GM10847 (cell line): ENCODE measurements around the gene NUDT1.

Source experiments
- POLR2A ChIP-seq: IDR thresholded peaks from 2 replicates; pipeline ENCODE4 v1.6.1; 2011; ENCODE audit not compliant: insufficient read length; ENCODE audit errors: extremely low read depth

The NUDT1 gene

DNA sequence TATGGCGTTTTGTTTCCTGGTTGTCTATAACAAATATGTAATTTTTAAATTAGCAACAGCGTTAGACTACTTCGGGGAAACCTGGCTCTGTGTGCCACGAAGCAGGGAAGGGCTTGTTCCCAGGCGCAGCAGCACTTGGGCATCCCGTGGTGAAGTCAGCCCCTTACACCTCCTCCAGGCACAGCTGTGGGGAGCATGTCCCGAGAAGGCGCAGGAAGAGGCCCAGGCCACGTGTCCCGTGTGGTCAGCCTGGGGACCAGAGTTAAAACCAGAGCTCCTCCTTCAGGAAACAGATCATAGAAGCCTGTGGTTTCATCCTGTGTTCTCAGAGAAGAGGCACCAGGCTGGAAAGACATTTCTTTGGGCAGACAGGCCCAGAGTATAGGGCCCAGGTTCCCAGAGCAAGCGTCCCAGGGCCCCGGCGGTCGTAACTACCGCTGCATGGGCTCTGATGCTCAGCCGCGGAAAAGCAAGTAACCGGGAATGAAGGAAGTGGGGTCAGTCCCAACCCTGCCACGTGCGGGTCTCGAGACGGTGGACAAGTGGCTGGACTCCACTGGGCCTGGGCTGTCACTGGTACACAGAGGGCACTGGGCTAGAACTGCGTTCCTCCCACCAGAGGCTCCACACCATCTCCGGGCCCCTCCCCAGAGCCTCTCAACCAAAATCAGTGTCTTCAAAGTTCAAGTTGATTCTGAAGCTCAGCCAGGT lies 7.1 kb downstream of the NUDT1 start:
- TF ChIP-seq POLR2A: no peak

GRCh38 chr7:2249744-2250323 lies 7.8 kb downstream of the NUDT1 start:
- no peak for TF ChIP-seq POLR2A

DNA sequence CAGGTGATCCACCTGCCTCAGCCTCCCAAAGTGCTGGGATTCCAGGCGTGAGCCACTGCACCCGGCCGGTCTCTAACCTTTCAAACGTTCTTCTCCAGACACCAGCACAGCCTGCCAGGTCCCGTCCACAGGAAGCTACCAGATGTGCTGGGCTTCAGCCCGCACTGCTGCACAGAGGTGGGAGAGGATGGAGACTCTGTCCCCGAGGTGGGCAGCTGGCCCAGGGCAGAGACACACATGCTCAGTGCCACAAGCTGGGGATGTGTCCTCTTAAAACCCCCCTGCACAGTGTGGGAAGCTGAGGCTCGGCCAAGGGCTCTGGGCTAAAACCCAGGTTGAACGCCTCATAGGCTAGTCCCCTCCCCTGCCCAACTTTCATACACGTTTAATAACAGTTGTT lies 9.4 kb downstream of the NUDT1 start:
- no peak for TF ChIP-seq POLR2A

GRCh38 chr7:2251841-2252771 lies 10.1 kb downstream of the NUDT1 start:
- TF ChIP-seq POLR2A: no peak

- TF ChIP-seq POLR2A: no peak
Observed at GRCh38 chr7:2253021-2253420, 11.0 kb downstream of the NUDT1 start.

DNA sequence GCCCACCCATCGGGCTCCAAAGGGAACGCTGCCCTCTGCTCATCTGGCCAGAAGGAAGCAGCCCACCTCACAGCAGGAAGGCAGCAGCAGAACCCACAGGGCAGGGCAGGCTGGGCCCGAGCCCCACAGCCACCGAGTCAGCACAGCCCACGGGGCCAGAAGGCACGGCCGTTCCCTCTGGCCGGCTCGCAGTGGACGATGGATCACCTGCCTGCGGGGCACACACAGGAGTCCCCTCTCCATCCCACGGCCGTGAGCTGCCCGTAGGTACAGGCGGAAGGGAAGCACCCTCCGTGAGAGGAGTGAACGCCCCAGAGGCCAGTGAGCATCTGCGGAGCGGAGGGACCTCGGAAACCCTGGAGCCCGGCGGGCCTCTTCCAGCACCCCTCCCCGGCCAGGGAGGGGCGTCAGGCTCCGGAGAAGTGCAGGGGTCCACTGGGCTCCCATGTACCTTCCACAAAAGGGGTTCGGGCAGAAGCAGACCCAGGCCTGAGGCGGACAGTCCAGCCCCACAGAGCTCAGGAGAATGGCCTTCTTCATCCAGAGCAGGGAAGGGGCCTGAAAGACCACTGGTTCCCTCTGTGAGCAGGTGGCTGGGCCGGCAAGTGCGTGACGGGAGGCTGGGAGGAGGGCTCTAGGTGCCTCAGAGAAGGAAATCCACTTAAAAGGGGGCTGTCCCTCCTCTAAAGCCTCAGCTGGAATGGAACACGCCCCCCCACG lies 11.7 kb downstream of the NUDT1 start:
- no peak for TF ChIP-seq POLR2A

DNA sequence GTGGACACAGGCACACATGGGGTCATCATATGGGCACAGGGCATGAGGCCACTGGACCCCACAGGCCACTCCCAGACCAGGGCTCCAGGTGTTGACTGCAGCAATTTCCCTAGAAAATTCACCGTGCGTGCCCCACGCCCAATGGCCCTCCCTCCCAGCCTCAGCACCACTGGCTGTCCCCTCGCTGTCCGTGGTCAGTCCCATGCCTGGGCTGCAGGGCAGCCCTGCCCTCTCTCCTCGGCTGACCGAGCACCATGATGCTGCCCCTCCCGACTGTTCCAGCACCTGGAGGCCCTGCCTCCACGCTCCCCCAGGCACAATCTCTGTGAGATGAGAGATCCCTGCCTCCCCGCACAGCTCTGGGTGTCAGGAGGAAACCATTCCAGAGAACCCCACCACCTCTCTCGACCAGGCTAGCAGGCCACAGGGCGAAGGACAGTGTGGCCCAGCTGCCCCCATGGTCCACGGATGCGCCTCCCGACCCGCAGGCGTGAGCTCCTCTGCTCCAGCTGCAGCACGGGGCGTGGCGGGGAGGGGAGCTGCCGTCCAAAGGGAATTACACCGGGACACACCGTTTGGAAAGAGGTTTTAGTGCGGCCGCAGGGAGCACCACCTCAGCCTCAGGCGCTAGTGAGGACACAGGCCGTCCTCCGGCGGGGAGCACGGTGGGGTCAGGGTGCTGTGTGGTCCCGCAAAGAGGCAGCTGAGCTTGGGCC lies 12.6 kb downstream of the NUDT1 start:
- no peak for TF ChIP-seq POLR2A

GRCh38 chr7:2255145-2256139 lies 13.4 kb downstream of the NUDT1 start:
- TF ChIP-seq POLR2A: no peak

- TF ChIP-seq POLR2A: no peak
Observed at GRCh38 chr7:2256306-2257045, 14.4 kb downstream of the NUDT1 start.

- TF ChIP-seq POLR2A: no peak
Observed at GRCh38 chr7:2257046-2257551, 15.1 kb downstream of the NUDT1 start.

DNA sequence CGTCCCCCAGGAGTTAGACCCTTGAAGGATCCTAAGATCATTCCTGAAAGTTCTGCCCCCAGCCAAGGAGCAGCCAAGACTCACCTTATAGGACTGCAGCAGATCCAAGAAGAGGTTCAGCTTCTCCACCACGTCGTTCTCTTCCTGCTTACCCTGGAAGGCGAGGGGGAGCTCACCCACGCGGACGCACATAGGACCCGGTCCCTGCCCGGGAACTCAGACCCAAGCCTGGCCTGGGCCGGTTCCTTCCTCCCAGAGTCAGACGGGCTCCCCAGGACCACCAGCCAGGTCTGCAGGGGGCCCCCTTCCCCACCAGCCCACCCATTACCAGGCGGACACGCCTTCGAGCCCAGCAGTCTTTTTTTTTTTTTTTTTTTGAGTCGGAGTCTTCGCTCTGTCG lies 15.6 kb downstream of the NUDT1 start:
- no peak for TF ChIP-seq POLR2A

GRCh38 chr7:2258661-2259365 lies 16.8 kb downstream of the NUDT1 start:
- TF ChIP-seq POLR2A: no peak
